ENCODE measurements around the gene SART3. TPM values are rescaled to one million over a fixed set of nuclear protein-coding genes. Genes with fewer than 3 reads are reported as not detected.

SART3 gene
- total and polyA plus RNA-seq, 2 experiments from 2014 or later, result 23.2 to 145 TPM

GRCh38 chr12:108551535-108551934 lies 9.4 kb downstream of the SART3 start:
- TF ChIP-seq CTCF (IDR thresholded peaks at IDR 0.05; ENCODE audit: low read depth, low read length), result no peak
- peak in 1 of 2 donors; percentile 77 for DNase-seq (ENCODE audit: low read depth in 1 of 2, low spot score in 1 of 2)
- H3K27ac ChIP-seq, result no peak overlapping the region

GRCh38 chr12:108548954-108549521 lies 11.9 kb downstream of the SART3 start:
- Histone ChIP-seq H3K27ac (no peak overlapping the region), H3K27me3 (no peaks in the 10 kb centered on the region), H3K4me1 (ENCODE audit: low read depth) (no peaks in the 10 kb centered on the region), H3K4me3 (no peak overlapping the region), H3K36me3 (peaks cover 35% of the 10 kb centered on the region), H3K9me3 (ENCODE audit: low read depth) (no peaks in the 10 kb centered on the region)
- no peak for TF ChIP-seq CTCF (IDR thresholded peaks at IDR 0.05; ENCODE audit: low read depth, low read length)
- DNase-seq (ENCODE audit: low read depth in 1 of 2, low spot score in 1 of 2), result no peak

More at GRCh38 chr12:108551535-108551934, 9.4 kb downstream of the SART3 start:
- no peak overlapping the region for H3K4me3 ChIP-seq
- H3K4me1 ChIP-seq (ENCODE audit: low read depth), result no peaks in the 10 kb centered on the region
- H3K9me3 ChIP-seq (ENCODE audit: low read depth), result no peaks in the 10 kb centered on the region
- H3K36me3 ChIP-seq, result peaks cover 20% of the 10 kb centered on the region
- H3K27me3 ChIP-seq, result no peaks in the 10 kb centered on the region

GRCh38 chr12:108547686-108548085 lies 13.3 kb downstream of the SART3 start:
- Histone ChIP-seq H3K36me3 (peaks cover 47% of the 10 kb centered on the region), H3K27ac (no peak overlapping the region), H3K4me1 (ENCODE audit: low read depth) (no peaks in the 10 kb centered on the region), H3K27me3 (no peaks in the 10 kb centered on the region), H3K4me3 (no peak overlapping the region), H3K9me3 (ENCODE audit: low read depth) (no peaks in the 10 kb centered on the region)
- TF ChIP-seq CTCF (IDR thresholded peaks at IDR 0.05; ENCODE audit: low read depth, low read length), result no peak
- DNase-seq (ENCODE audit: low read depth in 1 of 2, low spot score in 1 of 2), result no peak

- DNase-seq (ENCODE audit: low read depth in 1 of 2, low spot score in 1 of 2), result no peak
- Histone ChIP-seq H3K36me3 (peaks cover 50% of the 10 kb centered on the region), H3K4me1 (ENCODE audit: low read depth) (no peaks in the 10 kb centered on the region), H3K27me3 (no peaks in the 10 kb centered on the region), H3K4me3 (no peak overlapping the region), H3K9me3 (ENCODE audit: low read depth) (no peaks in the 10 kb centered on the region), H3K27ac (no peak overlapping the region)
- no peak for TF ChIP-seq CTCF (IDR thresholded peaks at IDR 0.05; ENCODE audit: low read depth, low read length)
Observed at GRCh38 chr12:108543652-108544051, 17.3 kb downstream of the SART3 start.

GRCh38 chr12:108542320-108542719 lies 18.7 kb downstream of the SART3 start:
- no peak for TF ChIP-seq CTCF (IDR thresholded peaks at IDR 0.05; ENCODE audit: low read depth, low read length)
- Histone ChIP-seq H3K27me3 (no peaks in the 10 kb centered on the region), H3K9me3 (ENCODE audit: low read depth) (no peaks in the 10 kb centered on the region), H3K27ac (no peak overlapping the region), H3K4me1 (ENCODE audit: low read depth) (no peaks in the 10 kb centered on the region), H3K4me3 (no peak overlapping the region), H3K36me3 (peaks cover 51% of the 10 kb centered on the region)
- no peak for DNase-seq (ENCODE audit: low read depth in 1 of 2, low spot score in 1 of 2)
